ENCODE data around the gene RGS18. TPM values are rescaled to one million over a fixed set of nuclear protein-coding genes. Genes with fewer than 3 reads are reported as not detected.

Gene RGS18
- total RNA-seq, 1 donor from 2014 or later: not detected

DNA sequence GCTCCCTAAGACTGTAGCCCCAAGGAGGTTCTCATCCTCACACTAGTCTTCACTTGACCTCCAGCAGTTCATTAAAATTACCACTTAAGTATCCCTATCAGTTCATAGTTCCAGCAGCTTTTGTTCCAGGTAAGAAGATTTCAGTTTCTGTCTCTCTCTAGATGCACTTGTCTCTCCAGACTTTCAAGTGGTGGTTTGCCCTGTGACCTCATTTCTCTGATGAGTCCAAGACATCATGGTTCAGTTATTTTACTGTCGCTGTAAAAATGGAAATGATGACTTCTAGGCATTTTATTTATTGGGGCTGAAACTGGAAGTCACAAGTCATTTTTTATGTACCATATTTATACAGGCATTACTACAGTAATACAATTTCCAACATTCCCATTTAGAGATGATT, 17.9 kb upstream of the RGS18 start:
- H3K4me3 ChIP-seq (ENCODE audit: low read depth, low read length): no peak overlapping the region
- no peak for TF ChIP-seq CTCF (IDR thresholded peaks at IDR 0.05; ENCODE audit: insufficient read depth, low read length, poor library complexity, severe bottlenecking)
- no peak for DNase-seq (ENCODE audit: low read depth)
- H3K27me3 ChIP-seq (ENCODE audit: control insufficient read depth, insufficient read depth, low read length): no peaks in the 10 kb centered on the region
- H3K36me3 ChIP-seq (ENCODE audit: control insufficient read depth, insufficient read depth, low read length): no peaks in the 10 kb centered on the region

- H3K36me3 ChIP-seq (ENCODE audit: control insufficient read depth, insufficient read depth, low read length): no peaks in the 10 kb centered on the region
- TF ChIP-seq CTCF (IDR thresholded peaks at IDR 0.05; ENCODE audit: insufficient read depth, low read length, poor library complexity, severe bottlenecking): no peak
Observed at GRCh38 chr1:192147221-192147620, 11.0 kb upstream of the RGS18 start.

DNA sequence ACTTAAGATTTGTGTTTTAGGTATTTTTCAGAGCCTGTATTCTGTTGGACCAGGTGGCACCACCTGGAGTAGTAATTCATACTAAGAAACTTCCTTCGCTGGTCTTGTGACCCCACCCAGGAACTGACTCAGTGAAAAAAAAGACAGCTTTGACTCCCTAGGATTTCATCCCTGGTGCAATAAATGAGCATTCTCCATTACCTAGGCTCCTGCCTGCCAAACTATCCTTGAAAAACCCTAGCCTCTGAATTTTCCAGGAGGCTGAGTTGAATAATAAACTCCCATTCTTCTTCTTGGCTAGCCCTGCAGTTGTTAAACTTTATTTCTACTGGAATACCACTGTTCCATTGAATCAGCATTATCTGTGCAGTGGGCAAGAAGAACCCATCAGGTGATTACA, 10.6 kb upstream of the RGS18 start:
- no peak overlapping the region for H3K4me3 ChIP-seq (ENCODE audit: low read depth, low read length)
- no peak for TF ChIP-seq CTCF (IDR thresholded peaks at IDR 0.05; ENCODE audit: insufficient read depth, low read length, poor library complexity, severe bottlenecking)
- no peak for DNase-seq (ENCODE audit: low read depth)
- H3K27me3 ChIP-seq (ENCODE audit: control insufficient read depth, insufficient read depth, low read length): no peaks in the 10 kb centered on the region
- no peaks in the 10 kb centered on the region for H3K36me3 ChIP-seq (ENCODE audit: control insufficient read depth, insufficient read depth, low read length)

More at GRCh38 chr1:192147221-192147620, 11.0 kb upstream of the RGS18 start:
- Histone ChIP-seq H3K4me3 (ENCODE audit: low read depth, low read length) (no peak overlapping the region), H3K27me3 (ENCODE audit: control insufficient read depth, insufficient read depth, low read length) (no peaks in the 10 kb centered on the region)
- no peak for DNase-seq (ENCODE audit: low read depth)

DNA sequence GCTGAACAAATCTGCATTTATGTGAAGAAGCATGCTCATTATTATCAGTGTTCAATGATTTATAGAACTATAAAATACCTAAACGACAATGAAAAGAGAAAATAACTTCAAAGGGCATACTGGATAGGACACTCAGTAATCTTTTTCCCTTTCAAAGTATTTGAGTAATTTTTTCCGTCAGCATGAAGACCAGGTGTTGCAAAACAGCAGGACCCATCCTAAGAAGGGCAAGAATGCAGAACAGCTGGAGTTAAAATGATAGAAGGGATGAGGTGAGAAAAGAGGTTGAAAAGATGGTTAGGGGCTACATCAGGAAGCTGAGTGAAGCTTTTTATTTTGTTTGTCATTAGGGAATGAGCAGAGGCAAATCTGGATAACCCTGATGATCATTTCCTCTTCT, 7.1 kb upstream of the RGS18 start:
- Histone ChIP-seq H3K36me3 (ENCODE audit: control insufficient read depth, insufficient read depth, low read length) (no peaks in the 10 kb centered on the region), H3K4me3 (ENCODE audit: low read depth, low read length) (no peak overlapping the region), H3K27me3 (ENCODE audit: control insufficient read depth, insufficient read depth, low read length) (no peaks in the 10 kb centered on the region)
- DNase-seq (ENCODE audit: low read depth): no peak
- TF ChIP-seq CTCF (IDR thresholded peaks at IDR 0.05; ENCODE audit: insufficient read depth, low read length, poor library complexity, severe bottlenecking): no peak

- no peak for TF ChIP-seq CTCF (IDR thresholded peaks at IDR 0.05; ENCODE audit: insufficient read depth, low read length, poor library complexity, severe bottlenecking)
- DNase-seq (ENCODE audit: low read depth): peak; percentile 38
Observed at GRCh38 chr1:192153276-192153675, 5.0 kb upstream of the RGS18 start.

DNA sequence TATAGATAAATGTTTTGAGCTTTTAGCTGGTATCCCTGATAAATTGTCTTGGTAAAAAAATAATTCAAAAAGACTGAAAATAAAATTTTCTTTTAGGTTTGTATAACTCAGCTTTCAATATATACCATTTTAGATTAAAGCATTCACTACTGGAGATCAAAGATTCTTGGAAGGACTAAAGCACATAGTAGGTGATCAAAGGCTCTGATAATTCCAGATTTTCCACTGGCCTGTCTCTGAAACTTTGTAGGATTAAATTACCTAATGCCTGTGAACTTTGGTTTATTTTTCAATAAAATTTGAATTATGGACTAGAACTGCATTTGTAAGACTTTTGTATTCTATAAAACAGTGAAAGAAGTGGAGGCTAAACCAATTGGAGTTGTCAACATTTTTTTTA, 1.2 kb upstream of the RGS18 start:
- H3K36me3 ChIP-seq (ENCODE audit: control insufficient read depth, insufficient read depth, low read length): no peaks in the 10 kb centered on the region
- no peak overlapping the region for H3K4me3 ChIP-seq (ENCODE audit: low read depth, low read length)
- TF ChIP-seq CTCF (IDR thresholded peaks at IDR 0.05; ENCODE audit: insufficient read depth, low read length, poor library complexity, severe bottlenecking): no peak
- DNase-seq (ENCODE audit: low read depth): no peak
- no peaks in the 10 kb centered on the region for H3K27me3 ChIP-seq (ENCODE audit: control insufficient read depth, insufficient read depth, low read length)

More at GRCh38 chr1:192153276-192153675, 5.0 kb upstream of the RGS18 start:
- H3K27me3 ChIP-seq (ENCODE audit: control insufficient read depth, insufficient read depth, low read length): no peaks in the 10 kb centered on the region
- H3K4me3 ChIP-seq (ENCODE audit: low read depth, low read length): no peak overlapping the region
- H3K36me3 ChIP-seq (ENCODE audit: control insufficient read depth, insufficient read depth, low read length): no peaks in the 10 kb centered on the region
